Posterior cingulate gyrus (tissue), 11 donors: ENCODE measurements around the gene NME9.
A peak's percentile ranks its signal among the peaks of the same experiment; 100 is the strongest.

Source experiments
- DNase-seq, 10 donors: peaks; one replicate each; pipeline versions ENCODE4 v3.0.0 to v3.0.0-alpha.2; 2020 to 2021; ENCODE audit warnings: mixed read lengths in 3 of 10
- intact Hi-C: fragments of 100-400 bp; cut with DNase I; formaldehyde crosslinking; loops from one replicate; pipeline ENCODE4 v1.15.1; 2023

Gene NME9

GRCh38 chr3:138300647-138301046 is 29.0 kb downstream of the NME9 start:
- DNase-seq, result peak in 4 of 10 donors; percentile 19 to 87 (median 30)
- intact Hi-C loops, result loop anchor here (10.0 kb wide), 1 partner anchor 116 kb away; the partner anchor contains the start of gene ARMC8

GRCh38 chr3:138297876-138298275 is 31.8 kb downstream of the NME9 start:
- DNase-seq, result no peak
- intact Hi-C loops, result no loop called here

- DNase-seq, result no peak
- intact Hi-C loops, result no loop called here
Observed at GRCh38 chr3:138297059-138297607, 32.5 kb downstream of the NME9 start.

DNA sequence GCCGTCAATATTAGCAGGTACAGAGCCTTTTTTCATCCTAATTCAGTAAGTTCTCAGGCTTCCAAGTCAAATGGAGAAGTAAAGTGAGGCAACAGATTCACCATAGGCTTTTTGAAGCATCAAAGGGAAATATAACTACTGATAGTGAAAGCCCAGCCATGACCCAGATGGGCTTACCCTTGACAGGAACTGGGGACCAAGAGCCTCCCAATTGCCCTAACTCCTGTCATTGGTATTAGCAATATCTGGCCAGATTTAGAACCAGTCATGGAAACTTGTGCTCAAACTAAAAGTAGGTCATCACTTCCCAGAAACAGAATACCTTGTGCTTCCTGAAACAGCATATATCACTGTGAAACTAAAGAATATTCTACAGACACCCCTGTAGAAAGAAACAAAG is 33.0 kb downstream of the NME9 start:
- no peak for DNase-seq

GRCh38 chr3:138289701-138290100 is 40.0 kb downstream of the NME9 start:
- DNase-seq, result no peak
- intact Hi-C loops, result no loop called here

More for the DNA sequence above, 33.0 kb downstream of the NME9 start:
- intact Hi-C loops, result no loop called here

DNA sequence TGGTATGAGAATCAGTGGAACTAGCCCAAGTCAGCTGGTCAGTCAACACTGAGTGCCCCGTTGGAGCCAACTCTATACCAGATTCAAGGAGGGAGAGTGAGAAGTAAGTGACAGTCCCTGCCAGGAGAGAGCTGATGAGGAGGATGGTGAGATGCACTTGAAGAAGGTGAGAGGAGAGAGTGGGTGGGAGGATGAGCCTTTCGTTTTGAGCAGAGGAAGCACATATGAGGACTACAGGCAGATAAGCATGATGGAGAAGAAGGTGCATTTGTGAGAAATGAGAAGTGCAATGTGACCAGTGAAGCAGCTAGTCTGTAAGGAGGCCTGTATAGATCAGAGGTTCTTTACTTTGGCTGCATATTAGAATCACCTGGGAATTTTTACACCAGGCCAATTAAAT is 40.4 kb downstream of the NME9 start:
- intact Hi-C loops, result no loop called here
- DNase-seq, result peak in 2 of 10 donors; percentile 17 to 36

GRCh38 chr3:138284957-138285477 is 44.6 kb downstream of the NME9 start:
- peak in 1 of 10 donors; percentile 24 for DNase-seq
- intact Hi-C loops, result no loop called here

- no peak for DNase-seq
- intact Hi-C loops, result no loop called here
Observed at GRCh38 chr3:138284079-138284478, 45.6 kb downstream of the NME9 start.

DNA sequence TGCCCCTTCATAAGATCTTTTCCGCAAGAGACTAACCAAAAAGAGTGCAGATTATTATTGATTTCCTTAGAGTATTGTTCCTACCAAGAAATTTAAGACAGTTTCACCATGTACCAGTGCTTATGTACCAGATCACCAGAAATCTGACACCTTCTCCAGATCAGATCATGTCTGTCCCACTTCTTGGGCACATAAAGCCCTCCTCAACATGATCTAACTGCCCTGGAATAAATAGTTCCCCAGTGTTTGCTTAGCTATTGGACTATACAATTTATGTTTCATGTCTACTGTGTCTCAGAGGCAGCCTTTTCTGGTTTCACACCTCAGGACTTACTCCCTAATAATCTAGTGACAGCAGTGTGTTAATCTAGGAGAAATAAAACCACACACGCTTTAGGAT is 46.8 kb downstream of the NME9 start:
- intact Hi-C loops, result no loop called here
- DNase-seq, result no peak

DNA sequence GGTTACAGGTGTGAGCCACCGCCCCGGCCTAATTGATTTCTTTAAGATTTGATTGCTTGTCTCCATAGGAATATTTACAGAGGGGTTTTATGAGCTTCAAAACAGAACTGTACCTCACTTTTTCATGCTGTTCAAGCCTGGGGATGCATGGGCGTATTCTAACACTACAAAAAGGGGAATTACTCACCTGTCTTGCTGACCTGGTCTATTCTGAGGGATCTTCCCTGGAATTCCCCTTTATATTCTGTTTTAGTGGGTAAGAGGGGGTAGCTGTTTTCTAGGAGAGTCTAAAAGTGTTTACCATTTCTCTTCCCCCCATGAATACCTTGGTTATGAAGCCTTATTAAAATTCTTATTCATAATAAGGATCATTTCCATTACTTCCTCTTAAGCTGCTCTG is 48.1 kb downstream of the NME9 start:
- intact Hi-C loops, result no loop called here
- no peak for DNase-seq

DNA sequence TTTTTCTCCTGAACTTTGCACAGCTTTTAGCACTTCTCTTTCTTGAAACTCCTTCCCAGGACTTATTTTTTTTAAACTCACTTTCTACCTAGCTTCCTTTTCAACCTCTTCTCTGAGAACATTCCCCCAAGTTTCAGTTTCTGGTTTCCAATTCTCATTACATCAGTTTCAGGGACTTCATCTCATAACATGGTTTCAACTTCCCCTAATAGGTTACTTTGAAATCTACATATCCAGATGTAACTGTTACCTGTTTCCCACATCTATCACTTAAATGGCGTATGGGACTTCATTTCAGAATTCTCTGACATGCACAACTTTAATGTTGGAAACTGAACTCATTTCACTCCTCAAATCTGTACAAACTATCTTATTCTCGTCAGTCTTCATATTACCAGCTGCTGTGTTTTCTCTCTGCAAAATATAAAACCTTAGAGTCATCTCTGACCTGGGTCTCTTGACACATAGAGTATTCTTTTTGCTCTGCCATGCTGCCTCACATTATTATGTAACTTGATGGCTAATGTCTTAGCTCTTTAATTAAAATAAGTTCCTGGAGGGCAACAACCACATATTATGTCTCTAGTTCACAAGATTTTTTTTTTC is 58.4 kb downstream of the NME9 start:
- intact Hi-C loops, result no loop called here
- no peak for DNase-seq

- intact Hi-C loops, result no loop called here
- no peak for DNase-seq
Observed at GRCh38 chr3:138270245-138270644, 59.4 kb downstream of the NME9 start.

DNA sequence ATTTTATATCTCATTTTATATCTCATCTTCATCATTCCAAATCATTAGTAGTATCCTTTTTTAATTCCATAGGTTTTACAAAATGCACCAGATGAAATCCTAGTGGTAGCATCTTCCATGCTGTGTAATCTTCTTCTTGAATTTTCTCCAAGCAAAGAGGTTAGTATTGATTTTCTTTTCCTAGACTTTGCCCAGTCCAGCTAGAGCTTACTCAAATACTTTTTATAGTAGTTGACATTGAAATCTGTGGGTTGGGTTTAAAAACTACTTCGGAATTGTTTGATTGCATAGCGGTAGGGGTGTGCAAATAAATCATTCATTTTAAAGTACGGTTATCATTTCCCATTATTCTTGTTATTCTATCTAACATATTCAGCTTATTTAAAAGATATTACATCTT is 62.6 kb downstream of the NME9 start:
- intact Hi-C loops, result no loop called here
- no peak for DNase-seq

- DNase-seq, result no peak
- intact Hi-C loops, result no loop called here
Observed at GRCh38 chr3:138265745-138266144, 63.9 kb downstream of the NME9 start.

GRCh38 chr3:138263104-138263503 is 66.5 kb downstream of the NME9 start:
- intact Hi-C loops, result loop anchor here (5.0 kb wide), 1 partner anchor 64 kb away; the partner anchor contains the start of gene NME9
- peak in 1 of 10 donors; percentile 8 for DNase-seq

DNA sequence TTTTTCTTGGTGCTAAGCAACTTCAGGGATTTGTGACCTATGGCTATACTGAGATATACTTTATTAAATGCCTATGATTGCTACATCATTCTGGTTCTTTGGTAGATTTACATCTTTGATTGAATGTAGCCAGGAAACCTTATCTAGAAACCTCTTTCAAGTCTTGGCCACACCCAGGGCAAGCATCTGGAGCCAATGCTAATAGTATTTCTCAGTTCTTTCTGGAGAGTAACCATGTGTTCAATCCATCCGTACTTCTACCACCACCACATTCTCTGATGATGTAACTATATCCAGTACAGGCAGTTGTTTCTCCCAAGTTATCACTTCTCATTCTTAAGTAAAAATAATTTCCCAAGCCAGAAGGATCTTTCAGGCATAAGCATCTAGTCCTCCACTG is 69.0 kb downstream of the NME9 start:
- intact Hi-C loops, result loop anchor here (5.0 kb wide), 1 partner anchor 67 kb away; the partner anchor contains the start of gene NME9
- DNase-seq, result no peak

DNA sequence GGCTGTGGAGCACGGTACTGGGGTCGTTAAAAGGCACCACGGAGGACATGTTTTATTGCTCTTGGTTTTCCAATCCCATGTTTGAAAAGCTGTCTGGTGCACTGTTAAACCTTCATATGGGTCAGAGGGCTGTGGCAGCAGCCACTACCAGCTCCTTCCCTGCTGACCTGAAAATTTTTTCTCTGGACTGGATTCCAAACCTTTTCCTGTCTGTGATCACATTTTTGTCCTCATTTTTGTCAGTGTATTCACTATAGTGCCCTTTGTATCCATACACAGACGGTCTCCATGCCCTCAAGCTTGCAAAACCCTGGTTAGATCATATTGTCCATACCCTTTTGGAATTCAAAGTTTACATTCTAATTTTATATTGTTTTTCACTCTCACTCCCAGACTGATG is 70.5 kb downstream of the NME9 start:
- DNase-seq, result no peak
- intact Hi-C loops, result no loop called here

- DNase-seq, result no peak
- intact Hi-C loops, result no loop called here
Observed at GRCh38 chr3:138257986-138258385, 71.7 kb downstream of the NME9 start.

DNA sequence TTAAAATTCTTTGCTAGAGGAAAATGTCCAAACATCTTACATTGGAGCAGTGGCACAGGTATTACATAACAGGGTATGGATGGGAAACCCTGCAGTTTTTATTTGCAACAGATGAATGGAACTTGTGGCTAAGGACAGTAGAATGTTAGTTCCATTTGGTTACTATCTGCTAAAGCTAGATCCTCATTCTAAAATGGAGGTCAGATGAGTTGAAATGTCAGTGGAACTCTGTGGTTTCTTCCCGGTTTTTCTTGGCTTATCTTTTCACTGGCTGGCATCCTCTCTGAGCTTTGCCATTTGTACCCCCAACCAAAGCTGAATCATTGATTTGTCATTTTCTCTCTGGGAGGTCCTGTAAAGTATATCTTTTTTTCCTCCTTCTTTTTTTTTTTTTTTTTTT is 73.6 kb downstream of the NME9 start:
- DNase-seq, result no peak
- intact Hi-C loops, result no loop called here

DNA sequence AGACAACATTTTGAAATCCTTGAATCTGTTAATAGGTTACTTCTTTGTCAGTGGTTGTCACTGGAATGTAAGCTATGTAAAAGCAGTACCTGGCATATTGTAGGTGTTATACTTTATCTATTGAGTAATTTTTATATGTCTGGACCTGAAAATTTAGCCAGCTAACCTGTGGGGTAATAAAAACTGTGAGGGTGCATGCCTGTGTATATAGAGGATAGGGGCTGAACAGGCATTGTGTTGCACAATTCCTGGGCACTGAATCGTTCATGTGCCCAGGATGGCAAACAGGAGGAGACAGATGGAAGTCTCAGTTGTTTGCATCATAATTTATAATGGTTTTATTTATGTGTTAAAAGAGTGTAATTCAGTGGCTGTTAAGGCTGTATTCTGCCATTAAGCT is 75.4 kb downstream of the NME9 start:
- intact Hi-C loops, result no loop called here
- no peak for DNase-seq

GRCh38 chr3:138253609-138254008 is 76.0 kb downstream of the NME9 start:
- intact Hi-C loops, result no loop called here
- DNase-seq, result no peak
